Skeletal muscle tissue (tissue), 4 donors: ENCODE results near the gene MEGF11. TPM values are rescaled to one million over a fixed set of nuclear protein-coding genes. Genes with fewer than 3 reads are reported as not detected.

Source experiments
- H3K27ac ChIP-seq: one replicate; pipeline ENCODE4 v1.7.0; 2013; ENCODE audit warnings: mild to moderate bottlenecking, low read depth, low read length, inconsistent platforms
- H3K27me3 ChIP-seq, 3 donors: one replicate each; pipeline ENCODE4 v1.7.0; 2013; ENCODE audit warnings: low read length in 3 of 3; ENCODE audit not compliant: control insufficient read depth in 3 of 3, insufficient read depth in 3 of 3
- H3K36me3 ChIP-seq, 3 donors: one replicate each; pipeline ENCODE4 v1.7.0; 2013; ENCODE audit warnings: low read length in 3 of 3; ENCODE audit not compliant: control insufficient read depth in 3 of 3, insufficient read depth in 3 of 3
- H3K4me1 ChIP-seq, 3 donors: one replicate each; pipeline ENCODE4 v1.7.0; 2013; ENCODE audit warnings: low read length in 3 of 3, mild to moderate bottlenecking in 3 of 3; ENCODE audit not compliant: control insufficient read depth in 3 of 3, insufficient read depth in 3 of 3
- H3K4me3 ChIP-seq, 3 donors: one replicate each; pipeline ENCODE4 v1.7.0; 2013; ENCODE audit warnings: low read length in 3 of 3
- H3K9ac ChIP-seq, 3 donors: one replicate each; pipeline ENCODE4 v1.7.0; 2013; ENCODE audit warnings: low read length in 3 of 3, mild to moderate bottlenecking in 3 of 3, moderate library complexity in 2 of 3, low read depth in 1 of 3
- H3K9me3 ChIP-seq, 3 donors: one replicate each; pipeline ENCODE4 v1.7.0; 2013; ENCODE audit warnings: low read length in 3 of 3; ENCODE audit not compliant: control insufficient read depth in 3 of 3
- total RNA-seq: library from RNA; depleted of rRNA; stranded (reverse); fragments of >200 nt; gene quantifications from one replicate; pipeline ENCODE4 v1.2.3, GENCODE V29; 2014
- donor health status: Osteomylitis.

The MEGF11 gene
- total RNA-seq, 1 donor from 2014 or later, result 0.52 TPM

DNA sequence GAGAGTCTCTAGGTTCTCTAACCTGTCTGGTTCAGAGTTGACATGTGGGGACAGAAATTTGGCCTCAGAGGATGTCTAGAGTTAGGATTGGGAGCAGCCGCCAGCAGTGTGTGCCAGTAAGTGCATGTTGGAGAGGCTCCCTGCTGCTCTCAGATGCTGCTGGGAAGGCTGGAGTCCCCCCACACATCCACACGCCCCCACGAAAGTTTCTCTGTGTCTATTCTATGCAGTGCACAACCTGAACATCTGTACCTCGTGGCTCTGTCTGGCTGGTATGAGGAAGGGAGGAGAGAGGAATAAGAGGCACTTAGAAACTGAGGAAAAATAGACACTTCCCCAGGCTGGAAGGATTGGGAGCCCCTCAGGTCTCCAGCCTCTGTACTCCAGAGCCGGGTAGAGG lies 252.5 kb downstream of the MEGF11 start:
- no peak overlapping the region for H3K4me3 ChIP-seq
- H3K36me3 ChIP-seq, result no peaks in the 10 kb centered on the region
- H3K9ac ChIP-seq, result no peak overlapping the region
- H3K9me3 ChIP-seq, result no peaks in the 10 kb centered on the region
- no peak overlapping the region for H3K27ac ChIP-seq
- peaks cover 0 to 9% (median 3%) of the 10 kb centered on the region in 3 donors for H3K4me1 ChIP-seq
- peaks cover 0 to 7% (median 5%) of the 10 kb centered on the region in 3 donors for H3K27me3 ChIP-seq

DNA sequence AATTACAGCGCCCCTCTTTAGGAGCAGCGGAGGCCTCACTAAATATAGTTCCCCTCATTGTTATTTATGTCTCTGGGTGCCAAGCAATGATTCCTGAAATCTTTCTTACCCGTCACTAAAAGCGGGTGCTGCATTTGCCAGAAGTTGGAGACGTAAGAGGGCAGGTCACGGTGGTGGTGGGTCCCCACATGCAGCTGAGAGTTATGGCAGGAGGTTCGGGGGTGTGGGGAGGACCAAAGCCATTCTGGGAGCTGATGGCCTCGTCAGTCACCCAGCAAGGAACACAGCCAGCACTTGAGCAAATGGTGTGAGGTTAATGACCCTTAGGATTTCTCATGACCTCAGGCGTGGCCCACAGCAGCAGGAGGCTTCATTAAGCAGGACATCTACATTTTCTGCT lies 255.1 kb downstream of the MEGF11 start:
- no peaks in the 10 kb centered on the region for H3K9me3 ChIP-seq
- no peaks in the 10 kb centered on the region for H3K36me3 ChIP-seq
- no peak overlapping the region for H3K9ac ChIP-seq
- peaks cover 9 to 24% (median 23%) of the 10 kb centered on the region in 3 donors for H3K27me3 ChIP-seq
- H3K4me3 ChIP-seq, result no peak overlapping the region
- H3K27ac ChIP-seq, result no peak overlapping the region
- H3K4me1 ChIP-seq, result peaks cover 0 to 9% (median 3%) of the 10 kb centered on the region in 3 donors

DNA sequence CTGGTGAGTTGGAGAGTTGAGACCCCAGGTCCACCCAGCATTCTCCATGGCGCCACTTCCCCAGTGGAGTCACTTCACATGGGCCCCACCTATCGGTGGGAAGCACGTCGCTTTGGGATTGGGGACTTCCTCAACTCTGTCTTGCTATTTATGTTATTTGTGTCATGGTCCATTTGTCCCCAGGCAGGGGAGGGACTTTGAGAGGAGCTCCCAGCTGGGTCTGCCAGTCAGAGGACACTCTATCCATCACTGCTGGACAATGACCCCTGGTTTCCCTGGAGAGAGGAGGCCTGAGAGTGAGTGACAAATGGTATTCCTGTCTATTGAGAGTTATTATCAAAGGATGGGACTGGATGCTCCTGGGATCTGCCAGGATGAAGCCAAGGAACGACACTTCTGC lies 256.6 kb downstream of the MEGF11 start:
- no peaks in the 10 kb centered on the region for H3K36me3 ChIP-seq
- H3K27ac ChIP-seq, result no peak overlapping the region
- no peaks in the 10 kb centered on the region for H3K9me3 ChIP-seq
- H3K4me3 ChIP-seq, result no peak overlapping the region
- H3K27me3 ChIP-seq, result peaks cover 22 to 34% (median 33%) of the 10 kb centered on the region in 3 donors
- H3K9ac ChIP-seq, result no peak overlapping the region
- H3K4me1 ChIP-seq, result peaks cover 0 to 9% (median 3%) of the 10 kb centered on the region in 3 donors

DNA sequence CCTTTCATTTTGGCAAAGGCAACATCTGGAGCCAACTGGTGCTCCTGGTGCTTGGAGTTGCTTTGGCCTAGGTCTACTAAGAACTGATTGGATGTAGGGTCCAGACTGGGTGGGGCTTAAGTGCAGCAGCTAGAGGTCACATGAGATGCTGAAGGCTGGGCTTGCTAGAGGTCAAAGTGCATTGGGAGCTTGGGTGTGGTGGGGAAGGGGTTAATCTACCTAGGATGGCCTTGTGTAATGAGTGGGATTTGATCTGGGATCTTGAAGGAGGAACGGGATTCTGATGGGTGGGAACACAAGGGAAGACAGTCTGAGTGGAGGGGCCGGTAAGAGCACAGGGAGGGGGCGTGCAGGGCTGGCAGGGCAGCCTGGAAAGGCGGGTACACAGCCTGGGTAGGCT lies 258.7 kb downstream of the MEGF11 start:
- peaks cover 22 to 38% (median 31%) of the 10 kb centered on the region in 3 donors for H3K27me3 ChIP-seq
- no peaks in the 10 kb centered on the region for H3K36me3 ChIP-seq
- H3K4me1 ChIP-seq, result peaks cover 0 to 9% (median 3%) of the 10 kb centered on the region in 3 donors
- H3K9me3 ChIP-seq, result no peaks in the 10 kb centered on the region
- no peak overlapping the region for H3K4me3 ChIP-seq
- no peak overlapping the region for H3K9ac ChIP-seq
- H3K27ac ChIP-seq, result no peak overlapping the region

DNA sequence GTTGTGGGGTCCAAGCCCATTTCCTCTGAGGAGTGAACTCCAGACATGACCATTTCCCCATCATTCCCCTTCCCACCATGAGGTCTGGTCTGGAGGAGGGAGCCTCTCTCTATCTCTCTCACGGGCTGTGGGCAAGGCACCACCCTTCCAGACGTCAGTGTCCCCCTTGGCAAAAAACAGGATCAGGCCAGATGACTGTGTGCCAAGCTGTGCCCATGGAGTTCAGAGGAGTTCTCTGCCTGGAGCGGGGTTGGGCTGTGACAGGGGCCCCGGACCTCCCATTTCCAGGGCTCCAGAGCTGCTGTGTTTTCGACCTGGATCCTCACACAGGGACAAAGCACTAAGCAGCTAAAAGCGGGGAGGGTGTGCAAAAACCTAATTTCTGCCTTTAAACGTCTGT lies 259.8 kb downstream of the MEGF11 start:
- Histone ChIP-seq H3K27ac (no peak overlapping the region), H3K4me1 (peaks cover 0 to 9% (median 3%) of the 10 kb centered on the region in 3 donors), H3K36me3 (no peaks in the 10 kb centered on the region), H3K9ac (no peak overlapping the region), H3K9me3 (no peaks in the 10 kb centered on the region), H3K27me3 (peaks cover 26 to 45% (median 37%) of the 10 kb centered on the region in 3 donors), H3K4me3 (no peak overlapping the region)

DNA sequence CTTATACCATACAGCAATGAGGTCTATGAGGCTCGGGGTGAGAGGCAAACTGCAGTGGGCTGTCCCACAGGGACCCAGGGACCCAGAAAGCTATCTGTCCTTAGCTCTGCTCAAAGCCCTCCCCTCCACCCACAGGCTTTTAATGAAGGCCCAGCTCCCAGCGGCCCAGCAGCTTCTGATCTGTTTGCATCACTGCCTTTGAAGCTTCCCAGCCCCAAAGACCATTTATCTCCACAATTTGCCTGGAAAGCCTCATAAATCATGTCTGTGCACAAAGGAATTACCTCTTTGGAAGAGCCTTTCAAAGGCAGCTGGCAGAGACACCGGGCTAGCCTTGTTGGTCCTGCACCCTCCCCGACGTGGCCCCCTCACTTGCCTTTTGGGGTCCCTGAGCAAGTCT lies 260.3 kb downstream of the MEGF11 start:
- Histone ChIP-seq H3K9me3 (no peaks in the 10 kb centered on the region), H3K27ac (no peak overlapping the region), H3K4me3 (no peak overlapping the region), H3K36me3 (no peaks in the 10 kb centered on the region), H3K9ac (no peak overlapping the region), H3K27me3 (peaks cover 28 to 50% (median 37%) of the 10 kb centered on the region in 3 donors), H3K4me1 (peaks cover 0 to 4% (median 0%) of the 10 kb centered on the region in 3 donors)

DNA sequence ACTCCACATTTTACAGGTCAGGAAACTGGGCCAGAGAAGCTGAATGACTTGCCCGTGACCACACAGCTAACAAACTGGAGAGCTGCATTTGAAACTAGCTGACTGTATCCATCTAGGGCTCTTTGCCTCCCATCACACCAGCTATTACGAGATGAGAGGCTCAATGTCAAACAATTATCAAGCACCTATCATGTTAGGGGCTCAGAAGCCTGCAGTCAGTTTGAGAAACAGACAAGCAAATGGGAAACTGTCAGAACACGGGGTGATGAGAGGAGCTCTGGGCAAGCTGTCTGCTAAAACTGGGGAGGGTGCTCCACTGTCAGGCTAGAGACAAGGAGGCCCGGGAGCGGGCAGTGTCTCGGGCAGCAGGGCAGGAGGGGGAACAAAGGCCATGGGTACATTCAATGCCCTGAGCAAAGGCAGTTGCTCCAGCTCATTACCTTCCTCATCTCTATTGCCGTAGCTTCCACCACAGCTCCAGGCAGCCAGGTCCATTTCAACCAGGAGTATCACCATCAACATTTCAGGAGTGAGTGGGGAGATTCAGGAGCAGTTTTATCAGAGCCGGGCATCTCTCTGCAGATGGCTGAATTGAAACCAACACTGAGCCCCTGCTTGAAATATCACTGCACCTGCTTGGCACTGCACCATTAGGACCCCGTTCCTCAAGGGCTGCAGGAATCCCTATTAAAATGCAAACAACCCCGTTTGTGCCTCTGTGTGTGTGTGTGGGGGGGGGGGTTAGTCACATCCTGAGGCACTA lies 261.6 kb downstream of the MEGF11 start:
- Histone ChIP-seq H3K4me3 (no peak overlapping the region), H3K27ac (no peak overlapping the region), H3K9me3 (no peaks in the 10 kb centered on the region), H3K9ac (no peak overlapping the region), H3K36me3 (no peaks in the 10 kb centered on the region), H3K4me1 (no peaks in the 10 kb centered on the region), H3K27me3 (peaks cover 31 to 47% (median 41%) of the 10 kb centered on the region in 3 donors)

DNA sequence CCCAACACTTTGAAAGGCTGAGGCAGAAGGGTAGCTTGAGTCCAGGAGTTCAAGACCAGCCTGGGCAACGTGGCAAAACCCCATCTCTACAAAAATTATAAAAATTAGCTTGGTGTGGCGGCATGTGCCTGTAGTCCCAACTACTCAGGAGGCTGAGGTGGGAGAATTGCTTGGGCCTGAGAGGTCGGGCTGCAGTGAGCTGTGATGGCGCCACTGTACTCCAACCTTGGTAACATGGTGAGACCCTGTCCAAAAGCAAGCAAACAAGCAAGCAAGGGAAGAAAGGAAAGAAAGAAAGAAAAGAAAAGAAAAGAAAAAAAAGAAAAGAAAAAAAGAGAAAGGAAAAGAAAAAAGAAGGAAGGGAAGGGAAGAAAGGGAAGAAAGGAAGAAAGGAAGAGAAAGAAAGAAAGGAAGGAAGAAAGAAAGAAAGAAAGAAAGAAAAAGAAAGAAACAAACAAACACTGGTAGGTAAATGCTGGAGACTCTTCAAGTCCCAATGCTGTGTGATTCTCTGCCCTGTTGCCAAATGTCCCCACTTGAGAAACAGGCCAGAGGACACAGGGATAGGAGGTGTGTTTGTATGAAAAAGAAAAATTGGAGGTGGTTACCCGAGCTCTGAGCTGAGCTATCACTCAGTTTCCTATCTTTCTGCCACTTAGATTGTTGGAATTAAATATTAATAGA lies 263.1 kb downstream of the MEGF11 start:
- Histone ChIP-seq H3K27me3 (peaks cover 37 to 48% (median 38%) of the 10 kb centered on the region in 3 donors), H3K27ac (no peak overlapping the region), H3K9ac (no peak overlapping the region), H3K4me1 (no peaks in the 10 kb centered on the region), H3K9me3 (no peaks in the 10 kb centered on the region), H3K4me3 (no peak overlapping the region), H3K36me3 (no peaks in the 10 kb centered on the region)

DNA sequence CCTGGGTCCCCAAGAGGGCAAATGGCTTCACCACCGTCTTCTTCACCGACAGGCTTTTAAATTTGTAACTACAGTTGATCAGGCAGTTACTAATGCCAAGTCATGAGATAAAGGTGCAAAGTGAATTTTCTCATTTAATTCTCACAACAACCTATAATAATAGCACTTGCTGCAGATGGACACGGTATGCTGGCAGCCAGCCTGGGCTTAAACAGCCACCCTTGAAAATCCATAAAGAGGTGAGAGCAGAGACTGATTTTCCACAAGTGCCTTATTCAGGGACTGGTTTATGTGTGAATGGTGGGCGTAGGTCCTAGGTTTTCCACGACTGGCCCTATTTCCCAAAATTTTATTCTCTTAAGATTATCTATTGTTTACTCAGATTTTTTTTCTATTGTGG lies 266.4 kb downstream of the MEGF11 start:
- H3K27me3 ChIP-seq, result peaks cover 42 to 49% (median 43%) of the 10 kb centered on the region in 3 donors
- H3K27ac ChIP-seq, result no peak overlapping the region
- no peaks in the 10 kb centered on the region for H3K9me3 ChIP-seq
- H3K9ac ChIP-seq, result no peak overlapping the region
- no peaks in the 10 kb centered on the region for H3K36me3 ChIP-seq
- H3K4me3 ChIP-seq, result no peak overlapping the region
- no peaks in the 10 kb centered on the region for H3K4me1 ChIP-seq

DNA sequence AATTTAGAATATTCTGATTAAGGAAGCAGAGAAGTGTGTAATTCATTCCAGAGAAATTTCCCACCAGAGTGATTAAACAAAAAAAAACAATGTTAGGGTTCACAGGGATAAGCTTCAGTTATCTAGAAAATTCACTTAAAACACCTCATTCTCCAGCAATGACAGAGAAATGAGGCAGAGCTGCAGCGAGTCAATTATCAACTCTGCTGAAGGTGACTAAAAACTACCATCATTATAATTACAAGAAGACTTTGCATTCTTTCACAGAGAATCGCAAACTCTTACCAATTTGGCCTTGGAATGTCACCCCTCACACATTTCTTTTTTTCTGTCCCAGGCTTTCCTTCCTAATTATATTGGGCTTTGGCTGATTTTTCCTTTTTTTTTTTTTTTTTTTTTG lies 267.1 kb downstream of the MEGF11 start:
- Histone ChIP-seq H3K27me3 (peaks cover 43 to 52% (median 44%) of the 10 kb centered on the region in 3 donors), H3K9ac (no peak overlapping the region), H3K4me3 (no peak overlapping the region), H3K36me3 (no peaks in the 10 kb centered on the region), H3K27ac (no peak overlapping the region), H3K4me1 (no peaks in the 10 kb centered on the region), H3K9me3 (no peaks in the 10 kb centered on the region)
